ENCODE results near the gene KRTAP5-3. TPM values are rescaled to one million over a fixed set of nuclear protein-coding genes. Genes with fewer than 3 reads are reported as not detected.
A peak's percentile ranks its signal among the peaks of the same experiment; 100 is the strongest.

KRTAP5-3 gene
- total and polyA plus RNA-seq, 2 of the 13 experiments (the other 11 are each of a cell fraction or from before 2014, with no cell fraction given): not detected

DNA sequence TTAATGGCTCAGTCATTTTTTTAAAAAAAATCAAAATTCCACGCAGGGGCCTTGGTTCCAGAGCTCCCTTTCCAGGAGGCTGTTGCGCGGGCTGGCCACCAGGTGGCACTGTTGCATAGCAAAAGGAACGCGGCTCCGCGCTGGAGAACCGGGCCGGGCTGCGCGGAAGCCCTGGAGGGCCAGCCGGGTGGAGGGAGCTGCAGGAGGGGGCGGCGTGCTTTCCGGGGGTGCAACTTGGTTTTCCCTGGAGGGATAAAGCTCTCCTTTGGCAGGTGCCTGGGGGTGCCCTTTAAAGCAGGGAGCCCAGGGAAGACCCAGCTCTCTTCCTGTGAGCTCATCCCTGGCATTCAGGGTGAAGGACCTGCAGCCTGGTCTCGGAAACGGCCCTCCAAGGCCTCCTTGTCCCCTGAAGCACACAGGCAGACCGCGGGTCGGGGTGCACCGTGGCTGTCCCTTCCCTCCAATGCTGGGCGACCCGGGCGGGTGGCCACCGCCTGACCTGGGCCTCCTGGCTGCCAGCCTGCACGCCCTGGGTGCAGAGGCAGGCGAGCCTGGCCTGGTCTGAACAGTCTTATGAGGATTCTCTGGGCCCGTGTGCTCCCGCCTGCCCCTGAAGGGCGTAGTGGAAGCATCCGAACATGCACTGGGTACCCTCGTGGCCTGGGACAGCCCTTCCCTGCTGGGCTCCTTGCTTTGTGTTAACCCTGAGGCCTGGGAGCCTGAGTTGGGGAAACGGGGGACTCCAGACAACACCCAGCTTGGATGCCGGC is 44.7 kb upstream of the KRTAP5-3 start (continued):
- TF ChIP-seq FOXK2 (IDR thresholded peaks at IDR 0.05) (no peak), ZNF354B (CRISPR knock-in tag; IDR thresholded peaks at IDR 0.05) (no peak), HNRNPH1 (optimal IDR thresholded peaks at IDR 0.05; ENCODE audit: low read depth, low read length) (no peak), WIZ (CRISPR knock-in tag; IDR thresholded peaks at IDR 0.05) (0 out of 2 replicates have a peak, but pooled peaks have one; percentile 37), MEIS1 (CRISPR knock-in tag; IDR thresholded peaks at IDR 0.05; ENCODE audit: borderline replicate concordance) (no peak), NFE2L2 (IDR thresholded peaks at IDR 0.05; ENCODE audit: low read length) (no peak), ZBTB7A (CRISPR knock-in tag; IDR thresholded peaks at IDR 0.05) (peak; percentile 78; the same call in 1 of the 2 replicates), ASH2L (IDR thresholded peaks at IDR 0.05; ENCODE audit: insufficient read length, low read depth, low read length) (no peak), HOXD1 (CRISPR knock-in tag; IDR thresholded peaks at IDR 0.05) (no peak), SIX4 (CRISPR knock-in tag; IDR thresholded peaks at IDR 0.05) (no peak), CBX5 (CRISPR knock-in tag; IDR thresholded peaks at IDR 0.05; ENCODE audit: borderline replicate concordance) (no peak), ZNF484 (CRISPR knock-in tag; IDR thresholded peaks at IDR 0.05; ENCODE audit: borderline replicate concordance, low read depth) (no peak), ZNF264 (CRISPR knock-in tag; IDR thresholded peaks at IDR 0.05) (no peak), MXD4 (CRISPR knock-in tag; IDR thresholded peaks at IDR 0.05) (no peak), IRF2 (CRISPR knock-in tag; IDR thresholded peaks at IDR 0.05) (no peak; the same call in 1 of the 2 replicates), GPN1 (CRISPR knock-in tag; IDR thresholded peaks at IDR 0.05; ENCODE audit: borderline replicate concordance) (no peak), MTA1 (CRISPR knock-in tag; IDR thresholded peaks at IDR 0.05; ENCODE audit: borderline replicate concordance) (no peak), NFRKB (IDR thresholded peaks at IDR 0.05) (no peak), GABPB1 (CRISPR knock-in tag; IDR thresholded peaks at IDR 0.05) (peak; percentile 68; the same call in 1 of the 2 replicates), AHR (CRISPR knock-in tag; IDR thresholded peaks at IDR 0.05) (no peak), JUN (CRISPR knock-in tag; IDR thresholded peaks at IDR 0.05) (no peak)
- TF ChIP-seq, protein P1, sequence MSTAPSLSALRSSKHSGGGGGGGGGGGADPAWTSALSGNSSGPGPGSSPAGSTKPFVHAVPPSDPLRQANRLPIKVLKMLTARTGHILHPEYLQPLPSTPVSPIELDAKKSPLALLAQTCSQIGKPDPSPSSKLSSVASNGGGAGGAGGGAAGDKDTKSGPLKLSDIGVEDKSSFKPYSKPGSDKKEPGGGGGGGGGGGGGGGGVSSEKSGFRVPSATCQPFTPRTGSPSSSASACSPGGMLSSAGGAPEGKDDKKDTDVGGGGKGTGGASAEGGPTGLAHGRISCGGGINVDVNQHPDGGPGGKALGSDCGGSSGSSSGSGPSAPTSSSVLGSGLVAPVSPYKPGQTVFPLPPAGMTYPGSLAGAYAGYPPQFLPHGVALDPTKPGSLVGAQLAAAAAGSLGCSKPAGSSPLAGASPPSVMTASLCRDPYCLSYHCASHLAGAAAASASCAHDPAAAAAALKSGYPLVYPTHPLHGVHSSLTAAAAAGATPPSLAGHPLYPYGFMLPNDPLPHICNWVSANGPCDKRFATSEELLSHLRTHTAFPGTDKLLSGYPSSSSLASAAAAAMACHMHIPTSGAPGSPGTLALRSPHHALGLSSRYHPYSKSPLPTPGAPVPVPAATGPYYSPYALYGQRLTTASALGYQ (CRISPR knock-in tag; IDR thresholded peaks at IDR 0.05): no peak
- TF ChIP-seq, protein P2, sequence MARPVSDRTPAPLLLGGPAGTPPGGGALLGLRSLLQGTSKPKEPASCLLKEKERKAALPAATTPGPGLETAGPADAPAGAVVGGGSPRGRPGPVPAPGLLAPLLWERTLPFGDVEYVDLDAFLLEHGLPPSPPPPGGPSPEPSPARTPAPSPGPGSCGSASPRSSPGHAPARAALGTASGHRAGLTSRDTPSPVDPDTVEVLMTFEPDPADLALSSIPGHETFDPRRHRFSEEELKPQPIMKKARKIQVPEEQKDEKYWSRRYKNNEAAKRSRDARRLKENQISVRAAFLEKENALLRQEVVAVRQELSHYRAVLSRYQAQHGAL (CRISPR knock-in tag; IDR thresholded peaks at IDR 0.05; ENCODE audit: not compliant biosample characterization): no peak
- TF ChIP-seq, protein P3, sequence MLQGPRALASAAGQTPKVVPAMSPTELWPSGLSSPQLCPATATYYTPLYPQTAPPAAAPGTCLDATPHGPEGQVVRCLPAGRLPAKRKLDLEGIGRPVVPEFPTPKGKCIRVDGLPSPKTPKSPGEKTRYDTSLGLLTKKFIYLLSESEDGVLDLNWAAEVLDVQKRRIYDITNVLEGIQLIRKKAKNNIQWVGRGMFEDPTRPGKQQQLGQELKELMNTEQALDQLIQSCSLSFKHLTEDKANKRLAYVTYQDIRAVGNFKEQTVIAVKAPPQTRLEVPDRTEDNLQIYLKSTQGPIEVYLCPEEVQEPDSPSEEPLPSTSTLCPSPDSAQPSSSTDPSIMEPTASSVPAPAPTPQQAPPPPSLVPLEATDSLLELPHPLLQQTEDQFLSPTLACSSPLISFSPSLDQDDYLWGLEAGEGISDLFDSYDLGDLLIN (CRISPR knock-in tag; IDR thresholded peaks at IDR 0.05; ENCODE audit: borderline replicate concordance): no peak
- TF ChIP-seq, protein P4, sequence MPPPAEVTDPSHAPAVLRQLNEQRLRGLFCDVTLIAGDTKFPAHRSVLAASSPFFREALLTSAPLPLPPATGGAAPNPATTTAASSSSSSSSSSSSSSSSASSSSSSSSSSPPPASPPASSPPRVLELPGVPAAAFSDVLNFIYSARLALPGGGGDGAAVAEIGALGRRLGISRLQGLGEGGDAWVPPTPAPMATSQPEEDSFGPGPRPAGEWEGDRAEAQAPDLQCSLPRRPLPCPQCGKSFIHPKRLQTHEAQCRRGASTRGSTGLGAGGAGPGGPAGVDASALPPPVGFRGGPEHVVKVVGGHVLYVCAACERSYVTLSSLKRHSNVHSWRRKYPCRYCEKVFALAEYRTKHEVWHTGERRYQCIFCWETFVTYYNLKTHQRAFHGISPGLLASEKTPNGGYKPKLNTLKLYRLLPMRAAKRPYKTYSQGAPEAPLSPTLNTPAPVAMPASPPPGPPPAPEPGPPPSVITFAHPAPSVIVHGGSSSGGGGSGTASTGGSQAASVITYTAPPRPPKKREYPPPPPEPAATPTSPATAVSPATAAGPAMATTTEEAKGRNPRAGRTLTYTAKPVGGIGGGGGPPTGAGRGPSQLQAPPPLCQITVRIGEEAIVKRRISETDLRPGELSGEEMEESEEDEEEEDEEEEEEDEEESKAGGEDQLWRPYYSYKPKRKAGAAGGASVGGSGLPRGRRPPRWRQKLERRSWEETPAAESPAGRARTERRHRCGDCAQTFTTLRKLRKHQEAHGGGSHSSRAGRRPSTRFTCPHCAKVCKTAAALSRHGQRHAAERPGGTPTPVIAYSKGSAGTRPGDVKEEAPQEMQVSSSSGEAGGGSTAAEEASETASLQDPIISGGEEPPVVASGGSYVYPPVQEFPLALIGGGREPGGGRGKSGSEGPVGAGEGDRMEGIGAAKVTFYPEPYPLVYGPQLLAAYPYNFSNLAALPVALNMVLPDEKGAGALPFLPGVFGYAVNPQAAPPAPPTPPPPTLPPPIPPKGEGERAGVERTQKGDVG (CRISPR knock-in tag; IDR thresholded peaks at IDR 0.05; ENCODE audit: borderline replicate concordance): 0 out of 2 replicates have a peak, but pooled peaks have one; percentile 50
